ENCODE results near the gene EEFSEC. TPM values are rescaled to one million over a fixed set of nuclear protein-coding genes. Genes with fewer than 3 reads are reported as not detected.

The EEFSEC gene
- total RNA-seq, 1 donor from 2014 or later, result 6.1 TPM

GRCh38 chr3:128232376-128233178, 79.3 kb downstream of the EEFSEC start:
- Mint-ChIP-seq H3K27me3 (ENCODE audit: low read depth, unreplicated experiment) (no peaks in the 10 kb centered on the region), H3K27ac (ENCODE audit: unreplicated experiment) (no peak overlapping the region), H3K9me3 (ENCODE audit: unreplicated experiment) (no peaks in the 10 kb centered on the region), H3K4me1 (ENCODE audit: low read depth, unreplicated experiment) (peaks cover 13% of the 10 kb centered on the region), H3K36me3 (ENCODE audit: low read depth, unreplicated experiment) (no peaks in the 10 kb centered on the region), H3K4me3 (ENCODE audit: unreplicated experiment) (no peak overlapping the region)
- Histone ChIP-seq H3K9ac (ENCODE audit: low read length) (no peak overlapping the region), H3K9me3 (ENCODE audit: insufficient read depth, low read depth, low read length) (no peaks in the 10 kb centered on the region), H3K4me3 (ENCODE audit: insufficient read depth, low read depth, low read length) (no peak overlapping the region), H3K4me1 (ENCODE audit: insufficient read depth, low read length) (no peaks in the 10 kb centered on the region), H3K79me2 (ENCODE audit: insufficient read depth, low read length) (no peaks in the 10 kb centered on the region), H3K27ac (ENCODE audit: low read depth, low read length) (no peak overlapping the region), H3K36me3 (ENCODE audit: insufficient read depth, low read length) (no peaks in the 10 kb centered on the region), H2AFZ (ENCODE audit: low read depth, low read length) (no peak overlapping the region), H4K20me1 (ENCODE audit: insufficient read depth, low read length) (peaks cover 33% of the 10 kb centered on the region), H3K27me3 (ENCODE audit: insufficient read depth, low read length) (no peaks in the 10 kb centered on the region), H3K4me2 (ENCODE audit: low read length) (no peak overlapping the region)
- FAIRE-seq, result no peak
- no peak for TF ChIP-seq EZH2 (IDR thresholded peaks at IDR 0.05; ENCODE audit: insufficient read depth, low read length)
- no peak for TF ChIP-seq CTCF (IDR thresholded peaks at IDR 0.05; ENCODE audit: insufficient read depth, low read depth, low read length)
- DNase-seq (ENCODE audit: low read depth), result no peak

GRCh38 chr3:128235207-128235926, 82.1 kb downstream of the EEFSEC start:
- Mint-ChIP-seq H3K4me3 (ENCODE audit: unreplicated experiment) (no peak overlapping the region), H3K9me3 (ENCODE audit: unreplicated experiment) (no peaks in the 10 kb centered on the region), H3K27me3 (ENCODE audit: low read depth, unreplicated experiment) (peaks cover 3% of the 10 kb centered on the region), H3K36me3 (ENCODE audit: low read depth, unreplicated experiment) (peaks cover 3% of the 10 kb centered on the region), H3K4me1 (ENCODE audit: low read depth, unreplicated experiment) (peaks cover 13% of the 10 kb centered on the region), H3K27ac (ENCODE audit: unreplicated experiment) (no peak overlapping the region)
- no peak for TF ChIP-seq CTCF (IDR thresholded peaks at IDR 0.05; ENCODE audit: insufficient read depth, low read depth, low read length)
- TF ChIP-seq EZH2 (IDR thresholded peaks at IDR 0.05; ENCODE audit: insufficient read depth, low read length), result no peak
- DNase-seq (ENCODE audit: low read depth), result no peak
- Histone ChIP-seq H3K79me2 (ENCODE audit: insufficient read depth, low read length) (no peaks in the 10 kb centered on the region), H3K4me3 (ENCODE audit: insufficient read depth, low read depth, low read length) (no peak overlapping the region), H3K9ac (ENCODE audit: low read length) (no peak overlapping the region), H4K20me1 (ENCODE audit: insufficient read depth, low read length) (peaks cover 30% of the 10 kb centered on the region), H2AFZ (ENCODE audit: low read depth, low read length) (no peak overlapping the region), H3K27ac (ENCODE audit: low read depth, low read length) (no peak overlapping the region), H3K4me1 (ENCODE audit: insufficient read depth, low read length) (no peaks in the 10 kb centered on the region), H3K36me3 (ENCODE audit: insufficient read depth, low read length) (no peaks in the 10 kb centered on the region), H3K4me2 (ENCODE audit: low read length) (no peak overlapping the region), H3K9me3 (ENCODE audit: insufficient read depth, low read depth, low read length) (no peaks in the 10 kb centered on the region), H3K27me3 (ENCODE audit: insufficient read depth, low read length) (no peaks in the 10 kb centered on the region)
- no peak for FAIRE-seq
